HG03060 (cell line): ENCODE results near the gene BCL2L1.
A peak's percentile ranks its signal among the peaks of the same experiment; 100 is the strongest.

Experiments used
- ATAC-seq: cut with Tn5 transposase; IDR thresholded peaks from one replicate; pipeline ENCODE4 v1.9.1; 2021; ENCODE audit warnings: low read depth, moderate number of reproducible peaks; ENCODE audit not compliant: unreplicated experiment

Gene BCL2L1

DNA sequence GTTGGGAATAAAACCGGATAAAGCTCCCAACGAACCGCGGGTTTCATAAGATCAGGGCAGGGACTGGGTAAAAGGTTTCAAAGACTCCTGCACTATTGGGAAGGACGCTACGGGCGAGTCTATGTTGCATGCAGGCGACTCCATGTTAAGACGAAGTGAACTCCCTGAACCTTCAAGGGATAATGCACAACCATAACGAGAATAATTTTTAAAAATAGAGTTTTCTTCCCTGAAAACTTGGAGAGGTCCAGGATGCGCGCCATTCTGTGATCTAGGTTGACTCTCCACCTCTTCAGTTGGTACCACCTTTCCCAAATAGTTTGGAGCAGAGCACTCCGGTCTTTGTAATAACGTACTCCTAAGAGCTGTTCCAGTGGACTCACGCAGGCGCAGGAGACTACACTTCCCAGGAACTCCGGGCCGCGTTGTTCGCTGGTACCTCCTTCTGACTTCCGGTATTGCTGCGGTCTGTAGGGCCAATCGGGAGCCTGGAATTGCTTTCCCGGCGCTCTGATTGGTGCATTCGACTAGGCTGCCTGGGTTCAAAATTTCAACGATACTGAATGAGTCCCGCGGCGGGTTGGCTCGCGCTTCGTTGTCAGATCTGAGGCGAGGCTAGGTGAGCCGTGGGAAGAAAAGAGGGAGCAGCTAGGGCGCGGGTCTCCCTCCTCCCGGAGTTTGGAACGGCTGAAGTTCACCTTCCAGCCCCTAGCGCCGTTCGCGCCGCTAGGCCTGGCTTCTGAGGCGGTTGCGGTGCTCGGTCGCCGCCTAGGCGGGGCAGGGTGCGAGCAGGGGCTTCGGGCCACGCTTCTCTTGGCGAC is 16.3 kb upstream of the BCL2L1 start, which contains the start of gene TPX2:
Gene TPX2 (plus strand): TSS at position 562 of the 821 bp plus-strand sequence. CDS start 18,187 bp downstream, outside the sequence.
- peak; percentile 75 for ATAC-seq

DNA sequence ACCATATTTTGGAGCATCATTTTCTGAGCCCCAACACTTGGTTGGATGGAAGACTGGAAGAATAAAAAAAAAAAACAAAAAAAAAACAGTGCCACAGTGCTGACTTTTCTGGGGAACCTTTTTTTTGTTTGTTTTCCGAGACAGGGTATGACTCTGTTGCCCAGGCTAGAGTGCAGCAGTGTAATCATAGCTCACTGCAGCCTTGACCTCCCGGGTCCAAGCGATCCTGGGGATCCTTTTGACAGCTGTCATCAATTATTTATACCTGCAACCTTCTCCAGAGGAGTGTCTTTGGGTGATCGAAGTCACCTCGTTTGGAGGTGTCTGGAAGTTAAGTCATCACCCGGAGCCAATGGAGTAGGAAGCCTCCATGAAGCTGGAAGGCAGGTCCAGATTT is 8.7 kb upstream of the BCL2L1 start:
- no peak for ATAC-seq

DNA sequence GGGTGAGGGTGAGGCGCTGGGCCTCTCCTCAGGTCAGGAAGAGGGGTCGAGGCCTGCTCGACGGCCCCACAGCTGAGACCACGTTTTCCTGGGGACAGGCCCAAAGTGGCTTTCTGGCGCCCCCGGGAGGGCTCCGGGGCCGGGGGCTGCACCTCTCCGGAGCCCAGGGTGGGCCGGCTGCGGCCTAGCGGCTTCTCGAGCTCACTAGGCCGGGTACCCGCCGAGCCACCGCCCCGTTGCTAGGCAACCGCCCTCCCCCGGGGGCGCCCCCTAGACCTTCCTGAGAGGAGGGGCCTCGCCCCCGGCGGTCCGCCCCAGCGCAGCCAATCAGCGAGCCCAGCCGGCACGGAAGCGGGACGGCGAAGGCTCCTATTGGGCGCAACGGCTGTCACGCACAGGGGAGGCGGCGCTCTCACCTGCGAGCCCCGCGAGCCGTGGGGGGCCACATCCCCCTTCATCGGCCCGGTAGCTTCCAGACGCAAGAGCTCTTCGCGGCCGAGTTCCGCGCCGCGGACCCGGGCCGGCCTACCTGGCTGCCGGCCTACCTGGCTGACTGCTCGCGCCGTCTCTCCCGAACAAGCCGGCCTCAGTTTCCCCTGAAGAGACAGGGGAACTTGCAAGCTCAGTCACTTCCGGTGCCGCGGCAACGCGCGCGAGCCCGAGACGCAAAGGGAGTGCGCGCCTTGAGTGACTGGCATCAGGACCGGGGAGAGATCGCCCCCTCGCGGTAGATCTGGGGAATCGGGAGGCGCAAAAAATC is 831 bp upstream of the BCL2L1 start:
- peak; percentile 51 for ATAC-seq

DNA sequence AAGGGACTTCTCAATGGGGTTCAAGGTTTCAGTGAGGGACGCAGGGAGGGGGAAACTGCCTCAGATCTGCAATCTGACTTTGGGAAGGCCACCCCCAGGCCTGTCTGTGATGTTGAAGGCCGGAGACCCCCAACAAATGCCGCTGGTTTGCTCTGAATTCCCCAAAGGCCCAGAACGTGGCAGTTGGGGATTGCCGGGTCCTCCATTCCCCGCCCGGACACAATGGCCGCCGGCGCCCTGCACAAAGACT is 326 bp upstream of the BCL2L1 start:
- no peak for ATAC-seq

DNA sequence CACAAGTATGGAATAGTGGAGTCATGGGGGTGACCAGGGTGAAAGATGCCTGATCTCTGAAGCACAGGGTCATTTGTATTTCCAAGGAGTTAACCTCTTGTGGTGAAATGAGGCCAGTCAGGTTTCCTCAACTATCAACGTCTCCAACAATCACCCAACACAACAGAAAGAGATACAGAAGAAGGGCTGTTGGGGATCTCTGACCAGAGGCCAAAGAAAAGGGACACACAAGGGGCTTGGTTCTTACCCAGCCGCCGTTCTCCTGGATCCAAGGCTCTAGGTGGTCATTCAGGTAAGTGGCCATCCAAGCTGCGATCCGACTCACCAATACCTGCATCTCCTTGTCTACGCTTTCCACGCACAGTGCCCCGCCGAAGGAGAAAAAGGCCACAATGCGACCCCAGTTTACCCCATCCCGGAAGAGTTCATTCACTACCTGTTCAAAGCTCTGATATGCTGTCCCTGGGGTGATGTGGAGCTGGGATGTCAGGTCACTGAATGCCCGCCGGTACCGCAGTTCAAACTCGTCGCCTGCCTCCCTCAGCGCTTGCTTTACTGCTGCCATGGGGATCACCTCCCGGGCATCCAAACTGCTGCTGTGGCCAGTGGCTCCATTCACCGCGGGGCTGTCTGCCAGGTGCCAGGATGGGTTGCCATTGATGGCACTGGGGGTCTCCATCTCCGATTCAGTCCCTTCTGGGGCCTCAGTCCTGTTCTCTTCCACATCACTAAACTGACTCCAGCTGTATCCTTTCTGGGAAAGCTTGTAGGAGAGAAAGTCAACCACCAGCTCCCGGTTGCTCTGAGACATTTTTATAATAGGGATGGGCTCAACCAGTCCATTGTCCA is 1.0 kb downstream of the BCL2L1 start:
- no peak for ATAC-seq

DNA sequence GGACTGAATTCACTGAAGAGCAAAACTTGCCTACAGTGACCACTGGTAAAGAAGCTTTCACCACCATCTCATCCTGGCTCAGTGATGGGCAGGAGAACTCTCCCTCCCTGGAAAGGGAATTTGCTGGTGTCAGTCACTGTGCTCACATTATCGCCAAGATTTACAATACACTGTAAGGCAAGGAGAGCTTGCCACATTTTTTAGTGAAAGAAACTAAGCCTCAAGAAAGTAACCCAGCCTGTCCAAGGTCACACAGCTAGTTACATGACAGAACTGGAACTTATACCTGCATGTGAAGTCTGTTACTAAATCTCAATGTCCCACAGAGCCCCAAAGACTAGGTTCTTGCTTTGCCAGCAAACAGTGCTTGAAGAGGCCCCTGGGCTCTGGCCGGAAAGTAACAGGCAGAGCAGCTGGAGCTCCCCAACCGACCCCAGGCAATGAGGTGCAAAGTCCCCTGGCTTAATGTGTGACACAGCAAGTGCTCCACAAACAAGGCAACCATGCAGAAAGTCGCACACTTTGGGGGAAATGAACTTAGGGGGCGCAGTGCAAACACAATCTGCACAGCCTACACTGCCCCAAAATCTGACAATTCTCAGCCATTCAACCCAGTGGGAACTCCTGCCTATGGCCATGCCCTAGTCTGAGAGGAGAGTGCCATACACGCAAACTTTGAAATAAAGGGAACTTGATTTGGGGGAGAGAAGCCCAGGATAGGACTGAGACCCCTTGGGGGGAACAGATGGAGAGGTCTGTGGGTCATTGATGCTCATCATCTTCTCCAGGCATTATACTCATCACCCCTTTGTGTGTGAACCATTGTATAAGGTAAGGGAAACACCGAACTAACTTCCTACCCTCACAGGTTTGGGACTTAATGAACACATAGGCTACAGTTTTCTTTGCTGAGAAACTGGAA is 1.9 kb downstream of the BCL2L1 start:
- no peak for ATAC-seq

DNA sequence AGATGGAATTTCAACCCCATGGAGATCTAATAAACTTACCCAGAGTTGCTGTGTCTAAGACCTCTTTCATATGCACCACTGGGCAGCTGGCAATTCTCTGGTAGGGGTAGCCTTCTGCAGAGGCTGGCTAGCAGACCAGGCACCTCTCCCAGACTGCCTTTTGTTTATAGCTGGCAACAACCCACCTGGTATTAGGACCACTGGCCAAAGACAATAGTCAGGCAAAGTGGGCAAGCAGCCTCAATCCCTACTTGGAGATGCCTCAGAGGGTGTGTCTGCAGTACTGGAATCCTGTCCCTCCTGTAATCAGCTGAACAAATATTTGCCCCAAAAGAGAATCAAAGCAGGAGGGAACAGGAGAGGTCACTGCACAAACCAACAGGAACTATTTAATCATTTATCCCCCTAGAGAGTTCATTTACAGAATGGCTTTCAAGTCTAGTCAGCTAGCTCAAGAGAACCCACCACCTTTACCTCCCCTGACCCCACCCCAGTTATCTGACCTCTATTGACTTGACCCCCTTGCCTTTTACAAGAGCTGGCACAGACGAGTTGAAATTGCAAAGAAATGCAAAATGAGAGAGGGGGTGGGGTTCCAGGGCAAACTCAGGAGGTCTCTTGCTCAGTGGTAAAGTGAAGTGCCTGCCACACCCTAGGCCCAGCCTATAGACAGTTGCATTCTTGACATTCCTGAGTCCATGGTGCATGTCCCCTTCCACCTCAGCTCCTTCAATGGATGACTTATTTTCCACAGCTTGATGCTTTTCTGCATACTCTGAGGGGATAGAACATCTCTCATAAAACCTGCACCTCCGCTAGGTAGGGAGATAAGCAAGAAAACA is 2.8 kb downstream of the BCL2L1 start:
- ATAC-seq = no peak

DNA sequence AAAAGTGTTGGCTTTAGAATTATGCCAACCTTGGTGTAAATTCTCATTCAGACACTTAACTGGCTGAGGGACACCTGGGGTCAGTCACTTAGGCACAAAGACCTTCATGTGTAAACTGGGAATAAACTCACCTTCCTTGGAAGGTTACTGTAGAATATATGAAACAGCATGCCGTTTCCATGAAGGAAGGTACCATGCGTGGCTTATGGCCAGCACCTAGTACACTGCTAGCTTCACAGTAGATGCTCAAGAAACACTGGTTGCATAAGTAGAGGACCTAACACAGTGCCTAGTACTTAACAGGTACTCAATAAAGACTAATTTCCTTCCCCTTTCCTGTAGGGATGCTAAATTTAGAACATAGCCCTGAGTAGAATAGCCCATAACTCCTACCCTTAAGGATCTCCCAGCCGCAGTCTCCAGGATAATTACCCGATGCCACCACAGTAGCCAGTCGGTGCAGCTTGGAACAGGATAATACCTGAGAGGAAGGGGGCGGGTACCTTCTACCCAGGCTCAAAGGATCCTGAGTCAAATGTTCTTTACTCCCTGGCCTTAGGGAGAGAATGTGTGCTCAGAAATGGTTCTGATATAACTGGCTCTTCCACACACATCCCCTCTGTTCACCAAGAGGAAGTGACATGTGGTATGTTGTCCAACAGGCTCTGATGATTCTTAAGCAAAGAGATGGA is 3.6 kb downstream of the BCL2L1 start:
- no peak for ATAC-seq

DNA sequence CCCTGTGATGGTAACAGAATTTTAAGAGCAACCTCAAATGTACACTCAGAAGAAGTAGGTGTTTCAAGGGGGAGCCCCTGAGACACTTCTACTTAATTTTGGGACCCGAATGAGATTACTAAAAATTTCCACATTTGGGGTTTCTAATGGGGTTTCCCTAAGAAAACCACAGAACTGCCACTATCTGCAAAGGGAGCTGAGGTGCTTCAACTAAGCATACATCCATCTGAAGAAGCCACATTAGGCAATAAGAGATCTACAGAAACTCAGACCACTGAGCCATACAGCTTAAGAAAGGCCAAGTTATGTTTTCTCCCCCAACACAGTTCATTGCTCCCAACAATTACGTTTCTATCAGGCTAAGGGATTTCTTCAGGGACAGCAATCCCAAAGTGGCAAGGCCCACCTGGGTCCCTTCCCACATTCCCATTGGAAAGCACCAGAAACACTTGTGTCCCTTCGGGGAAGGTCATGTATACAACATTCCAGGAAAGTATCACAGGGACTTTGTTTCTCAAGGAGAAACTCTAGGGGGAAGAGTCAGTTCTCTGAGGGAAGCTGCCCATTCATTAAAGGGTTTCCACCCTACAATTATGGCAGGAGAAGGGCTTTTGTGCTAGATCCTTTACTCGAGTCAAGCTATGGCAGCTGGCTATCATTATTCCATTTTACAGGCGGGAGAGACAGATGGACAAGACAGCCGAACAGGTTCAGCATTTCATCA is 5.0 kb downstream of the BCL2L1 start:
- ATAC-seq = peak; percentile 32

DNA sequence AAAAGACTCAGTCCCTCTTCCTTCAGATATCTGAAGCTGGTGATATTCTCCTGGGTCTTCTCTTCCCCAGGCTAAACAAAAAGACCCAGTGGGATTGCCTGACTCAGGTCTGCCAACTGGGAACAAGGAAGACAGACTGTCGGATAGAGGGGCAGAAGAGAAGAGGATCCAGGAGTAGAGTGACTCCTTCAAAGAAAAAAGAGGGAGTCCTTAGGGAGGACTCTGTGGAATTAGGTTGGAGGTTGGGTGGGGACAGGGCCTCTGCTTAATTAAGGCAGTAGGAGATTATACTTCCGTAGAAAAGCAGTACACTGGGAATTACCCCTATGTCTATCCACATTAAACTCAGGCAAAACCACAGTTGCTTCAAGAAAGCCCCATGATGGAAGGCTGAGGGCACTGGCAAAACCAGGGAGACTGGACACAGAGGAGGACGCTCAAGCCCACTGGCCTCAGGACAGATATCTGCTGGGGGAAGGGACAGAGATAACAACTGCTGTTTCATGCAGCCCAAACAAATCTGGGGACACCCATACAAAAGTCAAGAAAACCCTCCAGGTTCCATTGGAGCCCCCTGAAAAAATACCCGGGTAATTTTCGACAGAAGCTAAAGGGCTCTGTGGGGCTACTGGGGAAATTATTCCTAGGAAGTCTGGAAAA is 5.7 kb downstream of the BCL2L1 start:
- ATAC-seq = no peak

DNA sequence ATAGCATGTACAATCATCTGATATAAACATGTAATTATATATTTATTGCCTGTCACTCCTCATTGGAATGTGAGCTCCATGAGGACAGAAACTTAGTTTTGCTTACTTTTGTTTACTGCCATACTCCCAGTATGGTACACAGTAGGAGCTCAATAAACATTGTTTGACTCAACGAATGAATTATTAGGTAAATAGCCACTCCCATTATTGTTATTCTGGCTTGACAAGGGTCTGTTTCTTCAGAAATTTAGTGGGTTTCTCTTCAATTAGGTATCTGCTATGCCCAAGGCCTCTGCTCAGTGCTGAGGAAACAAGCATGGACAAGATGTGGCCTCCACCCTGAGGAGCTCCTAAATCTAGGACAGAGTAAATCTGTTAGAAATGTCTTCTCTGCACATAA is 6.3 kb downstream of the BCL2L1 start:
- no peak for ATAC-seq

DNA sequence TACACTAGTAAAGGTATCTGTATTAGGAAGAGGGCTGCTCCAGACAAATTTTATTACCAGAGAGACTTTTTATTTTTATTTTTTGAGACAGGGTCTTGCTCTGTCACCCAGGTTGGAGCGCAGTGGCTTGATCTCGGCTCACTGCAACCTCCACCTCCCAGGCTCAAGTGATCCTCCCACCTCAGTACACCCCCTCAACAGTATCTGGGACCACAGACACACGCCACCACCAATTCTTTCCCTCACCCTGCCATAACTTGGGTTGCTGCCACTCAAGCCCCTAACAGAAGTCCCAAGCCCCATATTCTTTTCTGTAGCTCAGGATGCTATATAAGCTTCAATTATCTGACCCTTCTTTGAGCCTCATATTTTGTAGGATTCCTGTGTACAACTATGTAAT is 6.9 kb downstream of the BCL2L1 start:
- no peak for ATAC-seq

DNA sequence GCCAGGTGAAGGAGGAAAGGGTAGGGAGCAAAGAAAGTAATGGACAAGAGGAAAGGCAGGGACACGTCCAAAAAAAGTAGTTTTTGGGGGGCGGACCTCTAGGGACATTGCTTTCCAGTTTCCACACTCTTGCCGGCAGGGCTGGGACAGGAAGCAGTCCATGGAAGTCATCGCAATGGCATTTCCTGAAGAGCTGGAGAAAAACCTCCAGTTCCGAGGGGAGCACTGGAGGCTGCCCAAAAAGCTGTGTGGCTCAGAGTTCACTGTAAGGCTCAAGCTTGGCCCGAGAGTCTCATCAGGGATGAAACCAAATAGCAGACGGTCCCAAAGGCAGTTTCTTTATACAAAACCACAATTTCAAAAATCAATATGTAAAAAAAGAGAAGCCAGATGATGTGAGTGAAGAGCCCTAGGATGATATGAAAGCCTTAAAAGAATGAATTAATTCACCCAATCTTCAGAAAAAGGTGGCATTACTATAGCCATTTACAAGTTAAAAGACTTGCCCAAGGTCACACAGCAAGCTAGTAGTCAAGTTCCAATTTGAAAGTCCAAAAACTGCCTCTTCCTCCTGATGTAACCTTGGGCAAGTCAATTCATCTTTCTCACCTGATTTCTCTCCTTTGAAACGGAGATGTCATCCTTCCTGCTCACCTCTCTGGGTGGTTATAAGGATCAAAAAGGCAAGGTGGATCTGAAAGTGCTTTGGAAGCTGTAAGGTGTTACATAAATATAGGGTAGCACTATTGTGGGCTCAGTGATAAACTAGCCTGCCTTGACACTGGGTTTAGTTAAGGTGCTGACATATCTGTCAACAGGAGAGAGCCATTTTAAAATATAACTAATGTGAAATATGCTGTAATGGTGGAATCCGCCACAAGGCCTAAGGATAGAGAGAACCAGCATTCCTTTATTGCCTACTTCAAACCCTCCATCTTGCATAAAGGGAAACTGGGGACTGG is 9.1 kb downstream of the BCL2L1 start:
- ATAC-seq = no peak

DNA sequence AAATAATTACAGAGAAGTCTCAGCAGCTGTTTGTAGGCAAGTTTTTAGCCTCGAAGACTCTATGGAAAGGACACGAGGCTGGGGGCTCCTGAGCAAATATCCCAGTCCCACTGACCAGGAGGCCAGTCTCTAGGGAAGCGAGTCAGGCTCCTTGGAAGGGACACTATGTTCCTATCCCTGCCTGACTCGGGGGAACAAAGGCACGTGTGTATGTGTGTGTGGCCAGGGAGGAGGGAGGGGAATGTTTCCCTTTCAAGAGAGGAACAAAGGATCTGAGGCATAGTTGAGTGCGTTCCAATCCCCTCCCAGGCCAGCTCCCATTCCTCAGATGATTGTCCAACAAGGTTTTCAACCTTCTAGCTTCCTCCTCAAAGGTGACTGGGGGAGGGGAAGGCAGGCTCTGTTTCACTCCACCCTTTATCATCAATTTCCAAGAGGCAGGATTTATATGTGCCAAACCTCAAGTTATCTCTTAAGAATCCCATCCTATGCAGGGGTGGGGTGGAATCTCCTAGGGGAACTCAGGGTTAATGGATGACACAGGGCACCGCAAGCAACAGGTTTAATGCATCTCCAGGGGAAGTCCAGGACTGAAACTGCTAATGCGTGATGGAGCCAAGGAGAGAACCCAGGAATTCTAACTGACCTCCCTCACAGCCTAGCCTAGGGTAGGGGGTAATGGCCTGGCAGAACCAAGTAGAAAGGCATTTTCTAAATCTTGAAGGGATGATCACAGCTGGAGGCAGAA is 9.9 kb downstream of the BCL2L1 start:
- ATAC-seq = no peak

DNA sequence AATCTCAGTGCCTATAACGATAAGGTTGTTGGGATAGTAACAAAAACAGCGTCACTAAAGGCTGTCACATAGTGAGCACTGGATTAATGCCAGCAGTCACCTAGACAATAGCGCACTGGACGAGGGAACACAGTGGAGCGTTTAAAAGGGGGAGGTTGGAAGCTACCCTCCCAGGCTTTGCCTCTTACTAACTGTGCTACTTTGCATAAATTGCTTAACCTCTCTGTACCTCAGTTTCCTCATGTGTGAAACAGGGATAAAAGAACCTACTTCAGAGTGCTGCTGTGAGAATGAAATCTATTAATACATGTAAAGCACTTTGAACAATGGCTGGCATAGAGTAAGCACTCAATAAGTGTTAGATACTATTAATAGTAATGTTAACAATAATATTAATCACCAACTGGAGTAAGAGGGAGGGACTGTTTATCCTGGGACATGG is 10.5 kb downstream of the BCL2L1 start:
- no peak for ATAC-seq
